ENCODE results near the gene CHD1.

Gene CHD1

DNA sequence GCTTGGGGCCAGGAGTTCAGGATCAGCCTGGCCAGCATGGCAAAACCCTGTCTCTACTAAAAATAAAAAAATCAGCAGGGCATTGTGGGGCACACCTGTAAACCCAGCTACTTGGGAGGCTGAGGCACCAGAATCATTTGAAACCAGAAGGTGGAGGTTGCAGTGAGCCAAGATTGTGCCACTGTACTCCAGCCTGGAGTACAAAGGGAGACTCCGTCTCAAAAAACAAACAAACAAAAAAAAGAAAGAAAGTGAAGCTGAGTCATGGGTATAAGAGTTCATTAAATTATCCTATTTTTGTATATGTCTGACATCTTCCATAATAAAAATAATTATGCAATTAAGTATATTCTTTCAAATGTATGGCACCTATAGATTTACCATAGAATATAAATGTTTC is 37.2 kb downstream of the CHD1 start:
- no peak for DNase-seq

DNA sequence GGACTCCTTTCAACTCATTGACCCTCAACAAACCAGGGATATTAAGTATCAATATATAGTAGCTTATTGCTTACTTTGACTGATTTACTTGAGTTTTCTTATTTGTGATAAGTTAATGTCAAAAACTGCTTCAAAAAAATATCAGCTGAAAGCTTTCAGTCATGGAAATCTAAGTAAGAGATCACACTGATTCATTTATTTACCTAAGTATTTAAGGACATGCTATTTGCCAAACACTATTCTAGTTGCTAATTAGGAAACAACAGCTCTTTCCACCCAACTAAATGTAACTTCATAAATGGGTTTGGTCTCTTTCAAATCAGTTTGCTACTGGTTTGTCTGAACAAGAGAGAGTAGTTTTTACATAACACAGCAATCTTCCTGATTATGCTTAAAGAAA is 48.2 kb downstream of the CHD1 start:
- no peak for DNase-seq

DNA sequence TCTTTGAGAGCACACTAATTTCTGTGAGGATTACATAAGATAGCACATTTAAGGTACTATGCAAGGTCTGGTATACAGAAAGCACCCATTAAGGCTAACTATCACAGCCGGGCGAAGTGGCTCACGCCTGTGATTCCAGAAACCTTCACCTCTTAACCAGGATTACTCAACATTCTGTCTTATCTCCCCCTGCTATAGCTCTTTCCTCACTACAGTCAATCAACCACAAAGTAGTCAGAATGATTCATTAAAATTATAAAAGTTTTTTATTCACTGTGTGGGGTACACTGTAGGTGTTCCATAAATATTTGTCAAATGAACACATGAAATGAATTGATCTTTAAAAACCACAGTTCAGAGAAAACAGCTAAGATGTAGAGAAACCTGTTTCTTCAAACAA is 48.7 kb downstream of the CHD1 start:
- no peak for DNase-seq

DNA sequence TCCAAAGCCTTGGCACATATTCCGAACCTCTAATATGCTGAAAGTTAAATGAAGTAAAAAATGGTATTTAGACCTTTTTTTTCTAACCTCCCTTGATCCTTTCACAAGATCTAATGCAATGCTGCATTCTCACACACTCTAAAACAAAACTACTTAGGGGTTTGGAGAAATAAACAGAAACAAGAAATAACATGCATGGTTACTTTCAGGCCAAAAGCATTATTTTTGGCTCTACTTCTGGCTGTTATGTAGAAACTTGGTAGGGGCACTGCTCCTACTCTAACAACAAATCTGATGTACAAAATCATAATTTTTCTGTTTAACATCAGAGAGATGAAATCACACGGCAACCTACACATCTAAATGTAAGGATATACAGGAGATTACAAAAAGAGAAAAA is 51.2 kb downstream of the CHD1 start:
- no peak for DNase-seq

DNA sequence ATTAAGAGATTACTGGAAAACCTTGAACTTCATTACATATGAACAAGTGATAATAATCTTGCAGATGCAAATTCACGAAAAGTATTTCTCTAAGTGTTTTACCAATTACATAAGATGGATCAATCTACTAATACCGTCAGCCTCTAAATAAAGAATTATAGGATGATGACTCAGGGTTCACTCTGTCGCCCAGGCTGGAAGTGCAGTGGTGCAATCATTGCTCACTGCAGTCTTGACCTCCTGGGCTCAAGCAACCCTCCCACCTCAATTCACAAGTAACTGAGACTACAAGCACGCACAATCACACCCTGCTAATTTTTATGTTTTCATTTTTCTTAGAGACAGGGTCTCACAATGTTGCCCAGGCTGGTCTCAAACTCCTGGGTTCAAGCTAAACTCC is 56.1 kb downstream of the CHD1 start:
- DNase-seq: no peak

DNA sequence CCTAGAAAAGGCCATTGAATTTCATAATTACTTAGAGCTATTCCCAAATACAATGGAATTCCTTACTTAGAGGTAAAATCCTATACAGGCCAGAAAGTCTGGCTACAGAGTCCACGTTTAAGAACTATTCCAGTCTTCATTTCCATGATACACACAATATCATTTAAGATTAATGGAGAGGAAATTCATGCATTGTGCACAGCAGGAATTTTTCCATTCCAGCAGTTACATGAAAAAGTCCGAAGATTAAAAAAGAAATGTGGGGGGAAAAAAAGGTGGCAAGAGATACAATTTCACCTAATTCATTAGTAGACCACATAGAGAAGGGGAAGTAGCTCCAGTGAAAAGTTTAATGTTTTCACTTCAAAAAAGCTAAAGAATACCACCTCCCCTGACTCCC is 63.1 kb downstream of the CHD1 start:
- no peak for DNase-seq

DNA sequence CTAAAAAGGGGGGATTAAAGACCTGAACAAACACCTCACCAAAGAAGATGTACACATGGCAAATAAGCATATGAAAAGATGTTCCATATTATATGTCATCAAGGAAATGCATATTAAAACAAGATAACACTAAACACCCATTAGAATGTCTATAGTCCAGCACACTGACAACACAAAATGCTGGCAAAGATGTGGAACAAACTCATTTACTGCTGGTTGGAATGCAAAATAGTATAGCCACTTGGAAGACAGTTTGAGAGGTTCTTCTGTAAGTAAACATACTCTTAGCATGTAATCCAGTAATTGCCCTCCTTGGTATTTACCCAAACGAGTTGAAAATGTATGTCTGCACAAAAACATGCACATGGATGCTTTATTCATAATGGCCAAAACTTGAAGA is 81.8 kb downstream of the CHD1 start:
- no peak for DNase-seq

DNA sequence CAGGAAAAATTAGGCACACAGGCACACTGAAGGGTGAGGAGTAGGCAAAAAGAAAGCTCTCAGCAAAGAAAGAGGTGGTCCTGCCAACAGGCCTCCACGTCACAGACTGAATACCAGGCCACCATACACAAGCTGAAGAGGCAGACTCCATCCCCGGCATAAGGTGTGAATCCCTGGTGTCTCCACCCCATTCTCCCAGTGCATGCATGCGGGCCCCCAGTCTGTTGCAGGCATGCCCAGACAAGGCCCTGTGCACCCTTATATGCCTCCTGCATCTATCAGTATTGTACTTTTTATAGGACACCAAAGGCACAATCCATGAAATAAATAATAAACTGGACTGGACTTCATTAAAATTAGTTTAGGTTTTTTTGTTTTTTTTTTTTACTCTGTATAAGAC is 82.3 kb downstream of the CHD1 start:
- no peak for DNase-seq

DNA sequence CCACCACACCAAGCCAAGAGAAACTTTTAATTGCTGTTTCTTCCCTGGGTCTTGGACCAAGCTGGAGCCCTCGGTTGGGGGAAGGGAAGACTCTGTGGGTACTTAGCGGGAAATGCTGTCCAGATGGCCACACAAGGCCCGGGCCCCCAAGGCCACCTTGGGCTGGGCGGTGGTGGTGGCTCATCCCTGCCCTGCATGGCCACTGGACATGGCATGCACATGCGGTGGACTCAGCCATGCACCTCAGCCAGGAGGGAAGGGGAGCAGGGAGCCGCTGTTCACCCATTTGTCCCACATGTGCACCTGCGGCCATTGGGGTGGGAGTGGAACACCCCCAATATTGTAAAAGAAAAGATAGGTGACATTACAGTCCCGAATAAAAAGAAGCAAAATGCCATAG is 82.9 kb downstream of the CHD1 start:
- DNase-seq: peak; percentile 21

DNA sequence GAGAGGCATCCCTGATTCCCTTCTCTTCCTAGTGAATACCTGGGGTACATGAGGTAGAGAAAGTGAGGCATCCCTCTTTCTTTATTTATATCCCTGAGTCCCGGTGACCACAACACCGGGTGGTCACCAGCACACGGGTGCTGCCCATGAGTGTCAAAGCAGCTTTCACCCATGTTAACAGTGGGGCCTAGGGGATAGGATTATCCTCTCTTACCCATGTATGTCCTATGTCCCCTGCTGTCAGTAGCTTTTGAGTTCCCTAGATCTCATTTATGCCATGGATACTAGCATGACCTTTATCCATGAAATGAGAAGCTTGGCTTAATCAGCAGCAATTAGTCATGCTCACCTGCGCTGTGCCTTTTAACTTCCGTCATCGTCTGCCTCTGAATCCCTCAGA is 83.9 kb downstream of the CHD1 start:
- no peak for DNase-seq

DNA sequence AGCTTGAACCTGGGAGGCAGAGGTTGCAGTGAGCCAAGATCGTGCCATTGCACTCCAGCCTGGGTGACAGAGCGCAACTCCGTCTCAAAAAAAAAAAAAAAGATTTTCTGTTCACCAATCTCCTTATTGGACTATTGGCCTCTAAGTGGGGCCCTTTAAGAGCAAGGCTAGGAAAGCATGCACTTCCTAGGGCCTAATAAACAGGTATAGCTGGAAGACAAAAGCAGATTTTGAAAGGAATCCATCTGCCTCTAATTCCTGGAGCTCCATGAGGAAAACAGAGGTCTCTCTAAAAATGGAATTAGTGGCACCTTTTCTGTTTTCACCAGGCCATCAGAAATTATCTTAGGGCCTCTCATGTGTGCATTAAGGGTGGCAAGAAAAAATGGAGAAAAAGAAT is 85.3 kb downstream of the CHD1 start:
- no peak for DNase-seq

DNA sequence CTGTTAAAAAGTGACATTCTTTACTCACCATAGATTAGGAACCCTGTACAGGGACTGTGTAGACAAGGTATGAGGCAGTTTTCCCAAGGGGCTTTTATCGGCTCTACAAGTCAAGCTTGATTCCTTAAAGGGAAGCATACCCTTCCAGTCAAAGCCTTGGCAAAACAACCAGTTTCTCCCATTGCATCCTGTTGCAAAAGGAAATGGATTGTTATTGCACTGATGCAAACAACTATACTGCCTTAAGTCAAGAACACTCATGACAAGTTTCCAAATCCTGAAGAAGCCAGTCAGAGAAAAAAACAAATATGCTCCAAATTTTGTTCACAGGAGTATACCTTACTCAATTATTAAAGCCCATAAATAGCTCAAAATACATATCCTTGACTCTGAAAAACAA is 87.9 kb downstream of the CHD1 start:
- no peak for DNase-seq

DNA sequence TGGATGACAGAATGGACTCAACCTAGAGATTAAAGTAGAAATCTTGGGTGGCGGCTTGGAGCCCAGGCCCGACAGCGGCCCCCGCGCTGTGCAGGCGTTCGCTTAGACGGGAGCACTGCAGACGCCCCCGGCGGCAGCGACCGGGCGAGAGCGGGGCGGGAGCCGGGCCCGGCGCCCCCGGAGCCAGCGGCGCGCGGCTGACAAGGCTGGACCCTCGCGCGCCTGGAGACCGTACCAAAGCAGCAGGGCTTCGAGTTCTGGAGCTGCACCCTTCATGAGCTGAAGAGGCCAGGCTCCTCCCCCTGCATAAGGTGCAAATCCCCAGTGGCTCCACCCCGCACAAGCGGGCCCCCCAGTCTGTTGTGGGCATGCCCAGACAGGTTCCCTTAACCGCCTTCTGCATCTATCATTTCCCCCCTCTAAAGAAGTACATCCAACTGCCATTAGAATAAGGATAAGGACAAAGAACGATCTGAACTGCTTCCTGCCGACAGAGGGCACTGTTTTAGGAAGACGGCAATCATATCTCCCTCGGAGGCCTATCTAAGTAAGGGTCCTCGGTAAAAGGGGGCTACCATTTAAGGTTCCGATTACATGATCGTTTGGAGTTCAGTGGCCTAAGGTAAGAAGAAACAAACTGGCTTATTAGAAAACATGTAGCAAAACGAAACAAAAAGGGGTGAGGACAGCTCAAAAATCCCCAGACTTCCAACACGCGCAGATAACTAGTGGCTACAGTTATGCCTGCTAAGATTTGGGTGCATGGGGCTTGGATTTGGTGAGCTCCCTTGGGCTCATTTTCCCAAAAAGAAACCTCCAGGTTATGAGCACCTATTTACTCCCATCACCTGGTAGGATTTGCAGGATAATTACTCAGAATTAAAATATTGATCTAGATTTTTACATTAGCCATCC is 89.1 kb downstream of the CHD1 start:
- DNase-seq: no peak

DNA sequence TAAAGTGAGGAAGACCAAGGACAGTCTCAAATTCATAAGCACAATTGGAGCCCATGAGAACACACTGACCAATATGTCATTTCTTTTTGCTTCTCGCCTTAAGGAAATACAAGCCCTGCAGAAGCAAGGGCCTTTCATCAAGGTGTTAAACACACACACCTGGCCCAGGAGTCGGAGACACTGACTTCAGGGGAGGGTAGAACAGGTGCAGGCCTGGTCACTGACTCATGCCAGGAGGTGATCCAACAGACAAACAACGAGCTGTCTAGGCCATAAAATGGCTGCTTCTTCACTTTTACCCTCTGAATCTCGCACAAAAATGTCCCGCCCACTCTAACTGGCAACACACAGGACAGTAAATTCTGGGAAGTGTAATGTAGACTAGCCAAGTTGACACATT is 92.6 kb downstream of the CHD1 start:
- DNase-seq: no peak

DNA sequence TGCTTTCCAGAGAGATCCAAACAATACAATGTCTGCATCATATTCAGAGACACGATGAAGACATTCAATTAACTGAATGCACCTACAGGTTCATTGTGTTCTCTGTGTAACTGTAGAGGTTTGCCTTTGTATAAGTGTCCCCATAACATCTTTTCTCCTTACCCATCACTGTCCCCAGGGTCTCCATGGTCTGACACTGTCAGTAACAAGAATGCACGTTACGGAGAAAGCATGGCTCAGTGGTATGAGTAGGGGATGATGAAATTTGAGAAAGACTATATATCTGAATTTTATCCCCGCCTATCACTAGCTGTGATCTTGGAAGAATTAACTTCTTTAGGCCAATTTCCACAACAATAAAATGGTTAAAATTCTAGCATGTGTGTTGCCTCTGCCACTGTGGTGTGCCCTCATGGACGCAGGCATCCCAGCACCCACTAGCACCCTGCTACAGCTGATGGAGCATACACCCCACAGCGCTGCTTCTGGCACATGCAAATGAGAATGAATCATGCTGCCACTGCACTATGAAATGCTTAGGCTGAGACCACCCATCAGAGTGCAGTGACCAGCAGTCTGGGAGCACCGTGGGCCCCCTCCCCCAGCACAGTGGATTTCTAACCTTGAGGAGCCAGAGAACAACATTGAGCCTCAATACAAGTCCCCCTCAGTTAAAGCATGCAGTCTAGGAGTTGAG is 101.1 kb downstream of the CHD1 start:
- no peak for DNase-seq

DNA sequence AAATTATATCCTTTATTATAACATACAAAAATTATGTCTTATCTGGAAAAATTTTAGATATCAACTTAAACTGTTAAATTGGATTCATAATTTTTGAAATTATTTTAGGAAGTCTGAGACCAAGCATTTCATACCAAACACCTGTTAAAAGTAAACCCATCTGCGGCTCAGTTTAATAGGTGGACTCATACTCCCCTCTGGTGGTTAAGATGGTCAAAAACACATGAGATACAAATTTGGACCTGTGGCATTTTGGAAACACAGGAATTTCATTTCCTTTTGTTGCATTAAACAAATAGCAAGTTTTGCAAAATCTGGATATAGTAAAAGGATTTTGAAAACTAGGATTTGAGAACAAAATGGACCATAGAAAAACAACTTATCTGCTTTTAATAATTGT is 101.6 kb downstream of the CHD1 start:
- no peak for DNase-seq

DNA sequence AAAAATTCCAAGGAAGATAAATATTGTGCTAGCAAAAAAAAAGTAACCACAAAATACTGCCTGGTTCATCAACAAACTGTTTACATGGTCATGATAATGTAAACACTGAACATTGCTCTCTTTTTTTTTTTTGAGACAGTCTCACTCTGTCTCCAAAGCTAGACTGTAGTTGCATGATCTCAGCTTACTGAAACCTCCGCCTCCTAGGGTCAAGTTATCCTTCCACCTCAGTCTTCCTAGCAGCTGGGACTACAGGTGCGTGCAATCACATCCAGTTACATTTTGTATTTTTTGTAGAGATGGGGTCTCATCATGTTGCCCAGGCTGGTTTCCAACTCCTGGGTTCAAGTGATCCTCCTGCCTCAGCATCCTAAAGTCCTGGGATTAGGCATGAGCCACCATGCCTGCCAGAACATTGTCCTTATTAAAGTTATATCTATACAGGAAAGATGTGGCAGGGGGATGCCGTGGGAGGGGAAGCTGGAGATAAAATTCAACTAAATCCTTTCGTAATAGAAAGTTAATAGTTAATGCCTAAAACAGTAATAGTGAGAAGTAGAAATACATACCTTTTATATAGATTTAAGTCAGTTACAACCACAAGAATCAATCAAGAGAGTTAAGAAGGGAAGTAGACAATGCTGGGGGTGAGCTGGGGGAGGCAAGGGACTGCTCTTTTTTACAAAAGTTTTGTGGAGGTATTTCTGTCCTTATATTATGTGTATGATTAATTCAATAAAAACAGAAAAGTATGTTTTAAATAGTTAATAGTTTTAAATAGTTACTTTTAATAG is 103.0 kb downstream of the CHD1 start:
- no peak for DNase-seq

DNA sequence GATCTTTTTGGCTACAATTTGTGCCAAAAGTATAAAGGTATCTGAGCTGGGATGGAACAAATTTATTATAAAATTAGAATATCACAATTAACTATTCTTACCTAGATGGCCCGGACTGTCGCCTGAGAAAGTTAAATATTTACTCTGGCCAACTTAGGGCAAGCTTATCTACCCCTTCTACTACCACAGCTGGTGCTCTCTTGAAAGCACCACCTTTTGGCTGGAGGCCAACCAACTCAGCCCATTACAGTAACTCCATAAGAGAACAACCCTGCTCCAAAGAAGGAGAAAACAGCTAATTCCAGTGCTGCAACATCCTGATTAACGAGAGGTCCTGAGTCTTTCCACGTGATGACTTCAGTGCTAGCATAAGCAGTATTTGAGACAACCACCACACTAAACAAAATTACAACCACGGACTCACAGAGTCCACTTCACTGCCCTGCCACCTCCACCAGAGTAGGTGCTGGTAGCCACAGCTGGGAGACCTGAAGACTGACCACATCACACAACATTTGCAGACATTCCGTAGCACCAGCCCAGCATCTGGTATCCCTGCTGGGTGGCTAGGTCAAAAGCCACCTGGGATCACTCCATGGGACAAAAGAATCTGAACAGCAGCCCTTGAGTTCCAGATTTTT is 112.1 kb downstream of the CHD1 start:
- no peak for DNase-seq

DNA sequence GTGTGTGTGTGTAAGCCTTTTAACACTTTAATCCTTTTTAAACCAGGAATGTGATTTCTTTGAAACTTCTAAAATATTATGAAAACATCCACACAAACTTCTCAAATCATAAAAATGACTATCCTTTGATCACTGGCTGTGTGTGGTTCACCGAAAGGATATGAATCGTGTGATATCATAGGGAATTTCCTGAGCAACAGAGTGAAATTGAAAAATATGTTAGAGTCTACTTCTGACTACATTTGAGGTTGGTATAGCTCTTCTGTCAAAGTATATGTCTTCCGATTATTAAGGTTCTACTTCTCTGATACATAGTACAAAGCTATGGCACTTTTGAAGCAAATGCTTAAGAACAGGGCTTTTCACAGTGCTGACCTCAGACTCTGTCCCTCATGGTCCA is 115.1 kb downstream of the CHD1 start:
- DNase-seq: no peak

DNA sequence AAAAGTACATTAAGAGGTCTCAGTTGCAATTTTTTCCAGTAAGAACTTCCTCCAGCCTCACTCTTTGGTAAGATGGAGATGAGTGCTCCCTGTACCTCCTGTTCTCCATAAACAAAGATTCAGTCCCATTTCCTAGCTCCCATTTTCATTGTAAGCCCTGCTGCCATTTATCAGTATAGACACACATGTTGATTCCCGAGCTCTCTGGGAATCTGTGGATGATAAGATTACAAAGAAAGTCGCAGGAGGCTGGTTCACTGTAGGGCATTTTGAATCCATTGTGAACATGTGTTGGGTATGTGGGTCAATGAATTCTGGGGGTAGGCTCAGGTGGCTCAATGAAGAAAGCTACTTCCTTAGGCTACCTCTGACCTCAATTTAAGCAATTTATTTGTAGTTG is 118.6 kb downstream of the CHD1 start:
- DNase-seq: no peak

DNA sequence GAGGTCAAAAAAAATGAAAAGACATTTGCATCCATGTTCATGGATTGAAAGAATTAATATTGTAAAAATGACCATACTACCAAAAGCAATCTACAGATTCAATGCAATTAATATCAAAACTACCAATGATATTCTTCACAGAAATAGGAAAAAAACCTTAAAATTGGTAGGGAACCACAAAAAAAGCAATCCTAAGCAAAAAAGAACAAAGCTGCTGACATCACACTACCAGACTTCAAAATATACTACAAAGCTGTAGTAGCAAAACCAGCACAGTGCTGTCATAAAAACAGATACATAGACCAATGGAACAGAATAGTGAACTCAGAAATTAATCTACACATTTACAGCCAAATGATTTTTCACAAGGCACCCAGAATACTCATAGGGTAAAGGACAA is 121.0 kb downstream of the CHD1 start:
- no peak for DNase-seq

DNA sequence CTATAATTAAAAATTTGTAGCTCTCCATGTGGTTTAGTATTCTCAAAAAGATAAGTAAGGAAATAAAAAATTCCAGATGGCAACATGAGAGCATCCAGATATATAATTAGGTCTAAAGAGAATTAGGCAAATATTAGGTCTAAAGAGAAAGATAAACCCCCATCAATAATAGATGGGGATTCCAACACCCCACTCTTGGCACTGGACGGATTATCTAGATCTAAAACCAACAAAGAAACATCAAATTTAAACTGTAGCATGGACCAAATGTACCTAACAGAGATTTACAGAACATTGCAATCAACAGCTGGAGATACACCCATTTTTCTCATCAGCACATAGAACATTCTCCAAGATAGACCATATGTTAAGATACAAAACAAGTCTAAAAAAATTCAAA is 123.7 kb downstream of the CHD1 start:
- DNase-seq: no peak

DNA sequence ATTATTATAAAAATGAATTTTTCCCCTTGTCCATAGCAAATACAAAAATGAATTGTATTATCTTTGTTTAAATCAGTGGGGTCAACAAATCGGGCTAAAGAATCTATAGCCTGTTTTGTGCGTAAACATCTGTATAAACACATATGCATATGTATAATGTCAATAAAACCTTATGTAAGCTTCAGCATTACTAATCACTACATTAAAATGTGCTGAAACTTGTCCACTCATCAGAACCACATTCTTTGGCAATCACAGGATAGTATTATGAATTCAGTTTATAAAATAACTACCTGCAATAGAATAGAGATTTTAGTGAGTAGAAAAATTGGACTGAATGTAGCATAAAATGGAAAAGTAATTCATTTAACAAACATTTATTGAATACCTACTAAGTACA is 124.7 kb downstream of the CHD1 start:
- no peak for DNase-seq

Measured in right hindlimb (tissue), 1 donor.